GM12878 (cell line): ENCODE measurements around the gene ADAMTSL3. TPM values are rescaled to one million over a fixed set of nuclear protein-coding genes. Genes with fewer than 3 reads are reported as not detected.

Experiments
- ATAC-seq: fragments of 200-7000 bp; cut with Tn5 transposase; 3 replicates; pipeline ENCODE4 v1.9.1; 2020; ENCODE audit warnings: mild to moderate bottlenecking, moderate library complexity
- BruUV-seq: library from RNA; stranded (reverse); fragments of 400-500 nt; replicated peaks from 2 replicates; lab custom pipeline; 2021; lab: Mats Ljungman, UMichigan
- CTCF ChIA-PET: fragments of 300-600 bp; sonication (Branson Sonifier 250); formaldehyde crosslinking; extraction: SDS; loops from one replicate; lab custom pipeline; 2021; ENCODE audit warnings: inconsistent platforms; lab: Yijun Ruan, JAX
- POLR2A ChIA-PET: fragments of 350-600 bp; formaldehyde crosslinking; extraction: SDS; loops from one replicate; lab custom pipeline; 2021; ENCODE audit warnings: inconsistent platforms; lab: Charles Lee
- RAD21 ChIA-PET: fragments of 300-600 bp; sonication (Branson Sonifier 250); formaldehyde crosslinking; loops from one replicate; lab custom pipeline; 2023; ENCODE audit warnings: antibody characterized with exemption; ENCODE audit not compliant: unreplicated experiment; lab: Charles Lee
- SMC1A ChIA-PET: fragments of 300-600 bp; sonication (Branson Sonifier 250); formaldehyde crosslinking; loops from one replicate; lab custom pipeline; 2023; ENCODE audit not compliant: unreplicated experiment, uncharacterized antibody; lab: Charles Lee
- DNase-seq: peaks from one replicate; pipeline ENCODE4 v3.0.0-alpha.2; 2011; ENCODE audit warnings: low read depth, low spot score
- FAIRE-seq: peaks from 3 replicates; lab custom pipeline; 2011; peaks lifted over from hg19 to GRCh38; lab: Jason Lieb, UNC
- H2AFZ ChIP-seq: 2 replicates; pipeline ENCODE4 v1.6.0; 2011; ENCODE audit warnings: low read depth, low read length, control low read depth; ENCODE audit not compliant: control insufficient read depth
- H3K27ac ChIP-seq: 2 replicates; pipeline ENCODE4 v1.5.1; 2011; ENCODE audit warnings: control low read depth; ENCODE audit not compliant: control insufficient read depth, insufficient read depth
- H3K27me3 ChIP-seq, 2 experiments: replicated peaks in 1 of 2; 2 replicates each; pipeline versions ENCODE4 v1.6.0 to v1.6.1; 2011; ENCODE audit warnings: low read length in 1 of 2; ENCODE audit not compliant: control insufficient read depth in 2 of 2, insufficient read depth in 2 of 2
- H3K36me3 ChIP-seq, 2 experiments: 2 replicates each; pipeline ENCODE4 v1.5.1; 2011; ENCODE audit warnings: low read length in 1 of 2; ENCODE audit not compliant: control insufficient read depth in 2 of 2, insufficient read depth in 2 of 2
- H3K4me1 ChIP-seq: 2 replicates; pipeline ENCODE4 v1.6.1; 2011; ENCODE audit warnings: mild to moderate bottlenecking, low read length, moderate library complexity, mixed read lengths; ENCODE audit not compliant: control insufficient read depth, insufficient read depth
- H3K4me2 ChIP-seq: 2 replicates; pipeline ENCODE4 v1.6.0; 2011; ENCODE audit warnings: control low read depth; ENCODE audit not compliant: control insufficient read depth, insufficient read depth
- H3K4me3 ChIP-seq: fragments of 200-600 bp; sonication (generic); 2 replicates; pipeline ENCODE4 v1.5.1; 2016
- H3K79me2 ChIP-seq: 2 replicates; pipeline ENCODE4 v1.6.0; 2011; ENCODE audit warnings: low read length; ENCODE audit not compliant: control insufficient read depth, insufficient read depth
- H3K9ac ChIP-seq: 2 replicates; pipeline ENCODE4 v1.8.0; 2011; ENCODE audit warnings: low read length, control low read depth, mixed read lengths; ENCODE audit not compliant: control insufficient read depth, insufficient read depth
- H3K9me3 ChIP-seq: replicated peaks from 3 replicates; pipeline ENCODE4 v1.5.1; 2011; ENCODE audit warnings: mild to moderate bottlenecking, low read length; ENCODE audit not compliant: control insufficient read depth, insufficient read depth
- H4K20me1 ChIP-seq: 2 replicates; pipeline ENCODE4 v1.6.0; 2011; ENCODE audit not compliant: control insufficient read depth, insufficient read depth
- ASH2L ChIP-seq: fragments of 300-600, 200-600 bp; sonication (generic); IDR thresholded peaks from 2 replicates; pipeline ENCODE4 v1.6.1; 2017; ENCODE audit warnings: low read depth, mild to moderate bottlenecking, borderline replicate concordance
- BMI1 ChIP-seq: fragments of 450-650 bp; IDR thresholded peaks from 2 replicates; pipeline ENCODE4 v1.6.1; 2016; ENCODE audit warnings: mild to moderate bottlenecking, moderate library complexity, borderline replicate concordance
- CHD1 ChIP-seq: IDR thresholded peaks from 2 replicates; pipeline ENCODE4 v1.6.1; 2012; ENCODE audit warnings: low read depth, low read length, improper control_type of control experiment
- EP300 ChIP-seq, 2 experiments: fragments of 150-350 bp in 1 of 2; IDR thresholded peaks; 2 replicates each; pipeline ENCODE4 v1.6.1; 2011 to 2012; ENCODE audit warnings: low read depth in 2 of 2, low read length in 2 of 2, borderline replicate concordance in 1 of 2, improper control_type of control experiment in 1 of 2, inconsistent platforms in 1 of 2; ENCODE audit not compliant: control insufficient read depth in 1 of 2
- ESRRA ChIP-seq: IDR thresholded peaks from 2 replicates; pipeline ENCODE4 v1.6.1; 2012; ENCODE audit warnings: mild to moderate bottlenecking, low read length, improper control_type of control experiment
- ETV6 ChIP-seq, 2 experiments: fragments of 450-650 bp in 1 of 2; IDR thresholded peaks in 1 of 2; conservative IDR thresholded peaks in 1 of 2; 2 replicates each; pipeline ENCODE4 v1.6.1; 2014; ENCODE audit warnings: antibody characterized with exemption in 1 of 2, borderline replicate concordance in 1 of 2, low read depth in 1 of 2, mild to moderate bottlenecking in 1 of 2, moderate library complexity in 1 of 2
- IRF5 ChIP-seq: fragments of 450-650 bp; IDR thresholded peaks from 2 replicates; pipeline ENCODE4 v1.6.1; 2017; ENCODE audit warnings: borderline replicate concordance
- MEF2B ChIP-seq: fragments of 450-650 bp; IDR thresholded peaks from 2 replicates; pipeline ENCODE4 v1.6.1; 2018; ENCODE audit warnings: mild to moderate bottlenecking, moderate library complexity; ENCODE audit not compliant: partially characterized antibody, poor library complexity, severe bottlenecking
- MYC ChIP-seq: IDR thresholded peaks from 2 replicates; pipeline ENCODE4 v1.6.1; 2011; ENCODE audit warnings: mild to moderate bottlenecking, low read length, moderate library complexity, inconsistent platforms; ENCODE audit not compliant: insufficient read depth, insufficient replicate concordance, insufficient read length, severe bottlenecking
- NFYB ChIP-seq: IDR thresholded peaks from 2 replicates; pipeline ENCODE4 v1.6.1; 2011; ENCODE audit warnings: low read depth, mild to moderate bottlenecking, low read length, improper control_type of control experiment, moderate library complexity; ENCODE audit not compliant: insufficient read depth
- NRF1 ChIP-seq: conservative IDR thresholded peaks from 2 replicates; pipeline ENCODE4 v1.6.1; 2011; ENCODE audit warnings: mild to moderate bottlenecking, low read depth, low read length, improper control_type of control experiment
- POLR2A ChIP-seq: IDR thresholded peaks from 2 replicates; pipeline ENCODE4 v1.6.1; 2011; ENCODE audit warnings: low read depth, mild to moderate bottlenecking, low read length
- RELA ChIP-seq: fragments of 450-650 bp; IDR thresholded peaks from 2 replicates; pipeline ENCODE4 v1.8.0; 2014; ENCODE audit warnings: borderline replicate concordance; ENCODE audit not compliant: partially characterized antibody
- REST ChIP-seq: IDR thresholded peaks from 2 replicates; pipeline ENCODE4 v1.6.1; 2012; ENCODE audit warnings: mild to moderate bottlenecking, low read depth, low read length
- SP1 ChIP-seq: IDR thresholded peaks from one replicate; pipeline ENCODE4 v1.6.1; 2011; ENCODE audit warnings: low read depth, low read length
- SPI1 ChIP-seq: IDR thresholded peaks from 2 replicates; pipeline ENCODE4 v1.6.1; 2011; ENCODE audit warnings: low read depth, mild to moderate bottlenecking, low read length, moderate library complexity, borderline replicate concordance; ENCODE audit not compliant: insufficient read depth
- STAT3 ChIP-seq: IDR thresholded peaks from 2 replicates; pipeline ENCODE4 v1.6.1; 2011; ENCODE audit warnings: low read depth, low read length, improper control_type of control experiment
- TARDBP ChIP-seq: IDR thresholded peaks from 2 replicates; pipeline ENCODE4 v1.6.1; 2016; ENCODE audit warnings: borderline replicate concordance
- YY1 ChIP-seq: IDR thresholded peaks from 2 replicates; pipeline ENCODE4 v1.6.1; 2011; ENCODE audit warnings: low read depth, mild to moderate bottlenecking, low read length
- ZNF217 ChIP-seq: fragments of 450-650 bp; IDR thresholded peaks from 2 replicates; pipeline ENCODE4 v1.6.1; 2017; ENCODE audit warnings: antibody characterized with exemption, mild to moderate bottlenecking
- WGBS: methylation state at CpG from one replicate; pipeline ENCODE4 v1.1.6; 2016; ENCODE audit warnings: low lambda C conversion rate; ENCODE audit not compliant: insufficient replicate concordance, insufficient coverage; ENCODE audit errors: missing lambda C conversion rate; 5-methylcytosine and 5-hydroxymethylcytosine counted together
- in situ Hi-C: fragments of 300-500 bp; cut with MboI; formaldehyde crosslinking; loops from 9 replicates; pipeline ENCODE4 v1.14.3; 2018; ENCODE audit warnings: mixed read lengths
- intact Hi-C: fragments of 100-400 bp; cut with micrococcal nuclease; formaldehyde crosslinking; loops from one replicate; pipeline ENCODE4 v1.14.2; 2022; ENCODE audit not compliant: unreplicated experiment
- polyA plus RNA-seq, 11 experiments: library from polyadenylated mRNA; depleted of rRNA in 4 of 11; unstranded in 6 of 11; stranded (reverse) in 5 of 11; fragments of >200 nt; fragmentation: Nextera tagmentation in 4 of 11; fragmentation: Illumina TruSeq in 1 of 11; extraction: Ambion mirVana in 4 of 11; extraction: Trizol in 1 of 11; gene quantifications; 1 replicate in 1 of 11; 2 replicates in 10 of 11; pipeline versions ENCODE4 v1.2.1 to v1.2.3, GENCODE V29; 2011 to 2016; ENCODE audit warnings: inconsistent platforms in 2 of 11, missing spikeins in 2 of 11, low read depth in 1 of 11
- total RNA-seq, 4 experiments: library from RNA; depleted of rRNA in 3 of 4; stranded (reverse); fragments of >200 nt in 3 of 4; fragmentation: Illumina TruSeq in 1 of 4; extraction: Trizol in 1 of 4; gene quantifications; 2 replicates each; pipeline versions ENCODE4 v1.2.1 to v1.2.3, GENCODE V29; 2013 to 2021

ADAMTSL3 gene
- total and polyA plus RNA-seq, 10 of the 15 experiments (the other 5 are each of a cell fraction or from before 2014, with no cell fraction given): 0.01 to 0.28 (median 0.13) TPM

GRCh38 chr15:83690676-83691075 lies 36.8 kb downstream of the ADAMTSL3 start:
- SMC1A ChIA-PET: no interaction called here
- 47% methylated on average over 4 of the region's 4 CpGs for WGBS
- in situ Hi-C loops: no loop called here
- ATAC-seq: no peak
- POLR2A ChIA-PET: no interaction called here
- Histone ChIP-seq H3K9me3 (no peaks in the 10 kb centered on the region), H3K79me2 (no peaks in the 10 kb centered on the region), H3K4me1 (no peaks in the 10 kb centered on the region), H3K4me3 (no peak overlapping the region), H3K36me3 (no peaks in the 10 kb centered on the region), H3K4me2 (no peak overlapping the region), H3K9ac (no peak overlapping the region), H3K27ac (no peak overlapping the region), H4K20me1 (no peaks in the 10 kb centered on the region), H2AFZ (no peak overlapping the region), H3K27me3 (no peaks in the 10 kb centered on the region)
- intact Hi-C loops: no loop called here
- FAIRE-seq: no peak
- no peak for TF ChIP-seq TARDBP
- no peak for TF ChIP-seq MEF2B
- no peak for TF ChIP-seq BMI1
- TF ChIP-seq IRF5: no peak
- no peak for TF ChIP-seq SP1
- TF ChIP-seq YY1: no peak
- TF ChIP-seq ESRRA: no peak
- no peak for TF ChIP-seq STAT3
- no peak for TF ChIP-seq ETV6 (conservative IDR thresholded peaks at IDR 0.05 in 1 of 2, IDR thresholded peaks at IDR 0.05 in 1 of 2; ENCODE audit: borderline replicate concordance in 1 of 2, low read depth in 1 of 2)
- no peak for TF ChIP-seq SPI1
- TF ChIP-seq EP300 (IDR thresholded peaks at IDR 0.05; ENCODE audit: borderline replicate concordance in 1 of 2, control insufficient read depth in 1 of 2, low read depth in 2 of 2, low read length in 2 of 2): no peak
- no peak for TF ChIP-seq NFYB
- TF ChIP-seq ZNF217: no peak
- no peak for TF ChIP-seq ASH2L
- no peak for TF ChIP-seq NRF1
- no peak for TF ChIP-seq MYC
- no peak for TF ChIP-seq POLR2A
- TF ChIP-seq RELA: no peak
- no peak for TF ChIP-seq REST
- TF ChIP-seq CHD1: no peak
- no peak for DNase-seq
- BruUV-seq: no TSS peak
- CTCF ChIA-PET: no interaction called here
- RAD21 ChIA-PET: no interaction called here
